GM12878 (cell line): Measurements from ENCODE around the gene SLCO2A1. TPM values are rescaled to one million over a fixed set of nuclear protein-coding genes. Genes with fewer than 3 reads are reported as not detected.

Experiments
- ATAC-seq: fragments of 200-7000 bp; cut with Tn5 transposase; 3 replicates; pipeline ENCODE4 v1.9.1; 2020; ENCODE audit warnings: mild to moderate bottlenecking, moderate library complexity
- BruUV-seq: library from RNA; stranded (reverse); fragments of 400-500 nt; replicated peaks from 2 replicates; lab custom pipeline; 2021; lab: Mats Ljungman, UMichigan
- CTCF ChIA-PET: fragments of 300-600 bp; sonication (Branson Sonifier 250); formaldehyde crosslinking; extraction: SDS; loops from one replicate; lab custom pipeline; 2021; ENCODE audit warnings: inconsistent platforms; lab: Yijun Ruan, JAX
- POLR2A ChIA-PET: fragments of 350-600 bp; formaldehyde crosslinking; extraction: SDS; loops from one replicate; lab custom pipeline; 2021; ENCODE audit warnings: inconsistent platforms; lab: Charles Lee
- RAD21 ChIA-PET: fragments of 300-600 bp; sonication (Branson Sonifier 250); formaldehyde crosslinking; loops from one replicate; lab custom pipeline; 2023; ENCODE audit warnings: antibody characterized with exemption; ENCODE audit not compliant: unreplicated experiment; lab: Charles Lee
- SMC1A ChIA-PET: fragments of 300-600 bp; sonication (Branson Sonifier 250); formaldehyde crosslinking; loops from one replicate; lab custom pipeline; 2023; ENCODE audit not compliant: unreplicated experiment, uncharacterized antibody; lab: Charles Lee
- DNase-seq: peaks from one replicate; pipeline ENCODE4 v3.0.0-alpha.2; 2011; ENCODE audit warnings: low read depth, low spot score
- FAIRE-seq: peaks from 3 replicates; lab custom pipeline; 2011; peaks lifted over from hg19 to GRCh38; lab: Jason Lieb, UNC
- H2AFZ ChIP-seq: 2 replicates; pipeline ENCODE4 v1.6.0; 2011; ENCODE audit warnings: low read depth, low read length, control low read depth; ENCODE audit not compliant: control insufficient read depth
- H3K27ac ChIP-seq: 2 replicates; pipeline ENCODE4 v1.5.1; 2011; ENCODE audit warnings: control low read depth; ENCODE audit not compliant: control insufficient read depth, insufficient read depth
- H3K27me3 ChIP-seq, 2 experiments: replicated peaks in 1 of 2; 2 replicates each; pipeline versions ENCODE4 v1.6.0 to v1.6.1; 2011; ENCODE audit warnings: low read length in 1 of 2; ENCODE audit not compliant: control insufficient read depth in 2 of 2, insufficient read depth in 2 of 2
- H3K36me3 ChIP-seq, 2 experiments: 2 replicates each; pipeline ENCODE4 v1.5.1; 2011; ENCODE audit warnings: low read length in 1 of 2; ENCODE audit not compliant: control insufficient read depth in 2 of 2, insufficient read depth in 2 of 2
- H3K4me1 ChIP-seq: 2 replicates; pipeline ENCODE4 v1.6.1; 2011; ENCODE audit warnings: mild to moderate bottlenecking, low read length, moderate library complexity, mixed read lengths; ENCODE audit not compliant: control insufficient read depth, insufficient read depth
- H3K4me2 ChIP-seq: 2 replicates; pipeline ENCODE4 v1.6.0; 2011; ENCODE audit warnings: control low read depth; ENCODE audit not compliant: control insufficient read depth, insufficient read depth
- H3K4me3 ChIP-seq: fragments of 200-600 bp; sonication (generic); 2 replicates; pipeline ENCODE4 v1.5.1; 2016
- H3K79me2 ChIP-seq: 2 replicates; pipeline ENCODE4 v1.6.0; 2011; ENCODE audit warnings: low read length; ENCODE audit not compliant: control insufficient read depth, insufficient read depth
- H3K9ac ChIP-seq: 2 replicates; pipeline ENCODE4 v1.8.0; 2011; ENCODE audit warnings: low read length, control low read depth, mixed read lengths; ENCODE audit not compliant: control insufficient read depth, insufficient read depth
- H3K9me3 ChIP-seq: replicated peaks from 3 replicates; pipeline ENCODE4 v1.5.1; 2011; ENCODE audit warnings: mild to moderate bottlenecking, low read length; ENCODE audit not compliant: control insufficient read depth, insufficient read depth
- H4K20me1 ChIP-seq: 2 replicates; pipeline ENCODE4 v1.6.0; 2011; ENCODE audit not compliant: control insufficient read depth, insufficient read depth
- MTA2 ChIP-seq: fragments of 450-650 bp; IDR thresholded peaks from 2 replicates; pipeline ENCODE4 v1.6.1; 2016; ENCODE audit warnings: low read depth, mild to moderate bottlenecking, moderate library complexity
- RAD21 ChIP-seq: IDR thresholded peaks from 2 replicates; pipeline ENCODE4 v1.6.1; 2011; ENCODE audit warnings: mild to moderate bottlenecking, low read depth, low read length, moderate library complexity; ENCODE audit not compliant: insufficient read depth
- TCF3 ChIP-seq: IDR thresholded peaks from 2 replicates; pipeline ENCODE4 v1.6.1; 2012; ENCODE audit warnings: low read depth, mild to moderate bottlenecking, low read length, borderline replicate concordance; ENCODE audit not compliant: insufficient read depth
- WGBS: methylation state at CpG from one replicate; pipeline ENCODE4 v1.1.6; 2016; ENCODE audit warnings: low lambda C conversion rate; ENCODE audit not compliant: insufficient replicate concordance, insufficient coverage; ENCODE audit errors: missing lambda C conversion rate; 5-methylcytosine and 5-hydroxymethylcytosine counted together
- in situ Hi-C: fragments of 300-500 bp; cut with MboI; formaldehyde crosslinking; loops from 9 replicates; pipeline ENCODE4 v1.14.3; 2018; ENCODE audit warnings: mixed read lengths
- intact Hi-C: fragments of 100-400 bp; cut with micrococcal nuclease; formaldehyde crosslinking; loops from one replicate; pipeline ENCODE4 v1.14.2; 2022; ENCODE audit not compliant: unreplicated experiment
- polyA plus RNA-seq, 11 experiments: library from polyadenylated mRNA; depleted of rRNA in 4 of 11; unstranded in 6 of 11; stranded (reverse) in 5 of 11; fragments of >200 nt; fragmentation: Nextera tagmentation in 4 of 11; fragmentation: Illumina TruSeq in 1 of 11; extraction: Ambion mirVana in 4 of 11; extraction: Trizol in 1 of 11; gene quantifications; 1 replicate in 1 of 11; 2 replicates in 10 of 11; pipeline versions ENCODE4 v1.2.1 to v1.2.3, GENCODE V29; 2011 to 2016; ENCODE audit warnings: inconsistent platforms in 2 of 11, missing spikeins in 2 of 11, low read depth in 1 of 11
- total RNA-seq, 4 experiments: library from RNA; depleted of rRNA in 3 of 4; stranded (reverse); fragments of >200 nt in 3 of 4; fragmentation: Illumina TruSeq in 1 of 4; extraction: Trizol in 1 of 4; gene quantifications; 2 replicates each; pipeline versions ENCODE4 v1.2.1 to v1.2.3, GENCODE V29; 2013 to 2021
- TF ChIP-seq, protein P1 (sequence below): fragments of 450-650 bp; IDR thresholded peaks from 2 replicates; pipeline ENCODE4 v1.6.1; 2017; ENCODE audit warnings: mild to moderate bottlenecking, moderate library complexity
- TF ChIP-seq, protein P2 (sequence below), 3 experiments: IDR thresholded peaks in 2 of 3; conservative IDR thresholded peaks in 1 of 3; 2 replicates each; pipeline ENCODE4 v1.5.1; 2011; ENCODE audit warnings: low read depth in 3 of 3, low read length in 3 of 3, mild to moderate bottlenecking in 3 of 3, control low read depth in 2 of 3, moderate library complexity in 2 of 3, inconsistent platforms in 1 of 3, mixed read lengths in 1 of 3; ENCODE audit not compliant: control insufficient read depth in 2 of 3, insufficient read depth in 1 of 3; ENCODE audit errors: extremely low read depth in 1 of 3
- TF ChIP-seq, protein P3 (sequence below): fragments of 450-650 bp; IDR thresholded peaks from 2 replicates; pipeline ENCODE4 v1.6.1; 2017; ENCODE audit warnings: borderline replicate concordance

The SLCO2A1 gene
- total and polyA plus RNA-seq, 10 of the 15 experiments (the other 5 are each of a cell fraction or from before 2014, with no cell fraction given), result 0.05 TPM; not detected in 9

DNA sequence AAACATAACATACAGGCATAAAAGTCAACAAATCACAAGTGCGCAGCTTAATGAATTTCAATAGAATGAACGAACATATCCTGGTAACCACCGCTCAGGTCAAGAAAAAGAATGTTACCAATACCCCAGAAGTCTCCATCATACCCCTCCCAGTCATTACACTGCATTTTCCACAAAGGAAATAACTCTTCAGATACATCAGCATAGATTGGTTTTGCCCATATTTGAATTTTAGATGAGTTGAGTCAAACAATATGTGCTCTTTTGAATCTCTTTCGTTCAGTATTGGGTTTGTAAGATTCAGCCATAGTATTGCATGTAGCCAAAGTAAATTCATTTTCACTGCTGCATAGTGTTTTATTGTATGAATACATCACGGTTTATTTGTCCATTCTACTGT, 127.9 kb downstream of the SLCO2A1 start:
- ChIA-PET POLR2A (no interaction called here), SMC1A (interaction anchor here (0.6 kb wide), 1 partner anchor 254 kb away, joined by 3 read pairs; no protein-coding TSS in a partner anchor), CTCF (no interaction called here), RAD21 (no interaction called here)
- no peak overlapping the region for H2AFZ ChIP-seq
- no peaks in the 10 kb centered on the region for H3K36me3 ChIP-seq
- DNase-seq (no peak), ATAC-seq (no peak), FAIRE-seq (no peak)
- H3K9ac ChIP-seq, result no peak overlapping the region
- 42% methylated on average over 5 of the region's 5 CpGs for whole genome bisulfite sequencing
- no peaks in the 10 kb centered on the region for H4K20me1 ChIP-seq
- H3K27me3 ChIP-seq, result peaks cover 0 to 6% of the 10 kb centered on the region in 2 experiments; a peak in 2 of 4 replicates
- no peak overlapping the region for H3K27ac ChIP-seq
- H3K9me3 ChIP-seq, result no peaks in the 10 kb centered on the region; the same call in 2 of the 3 replicates
- intact Hi-C loops (no loop called here), in situ Hi-C loops (no loop called here)
- no peak overlapping the region for H3K4me2 ChIP-seq
- BruUV-seq, result no TSS peak
- H3K4me1 ChIP-seq, result no peaks in the 10 kb centered on the region
- H3K79me2 ChIP-seq, result no peaks in the 10 kb centered on the region
- no peak for TF ChIP-seq TCF3
- TF ChIP-seq, protein P1, sequence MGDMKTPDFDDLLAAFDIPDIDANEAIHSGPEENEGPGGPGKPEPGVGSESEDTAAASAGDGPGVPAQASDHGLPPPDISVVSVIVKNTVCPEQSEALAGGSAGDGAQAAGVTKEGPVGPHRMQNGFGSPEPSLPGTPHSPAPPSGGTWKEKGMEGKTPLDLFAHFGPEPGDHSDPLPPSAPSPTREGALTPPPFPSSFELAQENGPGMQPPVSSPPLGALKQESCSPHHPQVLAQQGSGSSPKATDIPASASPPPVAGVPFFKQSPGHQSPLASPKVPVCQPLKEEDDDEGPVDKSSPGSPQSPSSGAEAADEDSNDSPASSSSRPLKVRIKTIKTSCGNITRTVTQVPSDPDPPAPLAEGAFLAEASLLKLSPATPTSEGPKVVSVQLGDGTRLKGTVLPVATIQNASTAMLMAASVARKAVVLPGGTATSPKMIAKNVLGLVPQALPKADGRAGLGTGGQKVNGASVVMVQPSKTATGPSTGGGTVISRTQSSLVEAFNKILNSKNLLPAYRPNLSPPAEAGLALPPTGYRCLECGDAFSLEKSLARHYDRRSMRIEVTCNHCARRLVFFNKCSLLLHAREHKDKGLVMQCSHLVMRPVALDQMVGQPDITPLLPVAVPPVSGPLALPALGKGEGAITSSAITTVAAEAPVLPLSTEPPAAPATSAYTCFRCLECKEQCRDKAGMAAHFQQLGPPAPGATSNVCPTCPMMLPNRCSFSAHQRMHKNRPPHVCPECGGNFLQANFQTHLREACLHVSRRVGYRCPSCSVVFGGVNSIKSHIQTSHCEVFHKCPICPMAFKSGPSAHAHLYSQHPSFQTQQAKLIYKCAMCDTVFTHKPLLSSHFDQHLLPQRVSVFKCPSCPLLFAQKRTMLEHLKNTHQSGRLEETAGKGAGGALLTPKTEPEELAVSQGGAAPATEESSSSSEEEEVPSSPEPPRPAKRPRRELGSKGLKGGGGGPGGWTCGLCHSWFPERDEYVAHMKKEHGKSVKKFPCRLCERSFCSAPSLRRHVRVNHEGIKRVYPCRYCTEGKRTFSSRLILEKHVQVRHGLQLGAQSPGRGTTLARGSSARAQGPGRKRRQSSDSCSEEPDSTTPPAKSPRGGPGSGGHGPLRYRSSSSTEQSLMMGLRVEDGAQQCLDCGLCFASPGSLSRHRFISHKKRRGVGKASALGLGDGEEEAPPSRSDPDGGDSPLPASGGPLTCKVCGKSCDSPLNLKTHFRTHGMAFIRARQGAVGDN, result no peak
- H3K4me3 ChIP-seq, result no peak overlapping the region

DNA sequence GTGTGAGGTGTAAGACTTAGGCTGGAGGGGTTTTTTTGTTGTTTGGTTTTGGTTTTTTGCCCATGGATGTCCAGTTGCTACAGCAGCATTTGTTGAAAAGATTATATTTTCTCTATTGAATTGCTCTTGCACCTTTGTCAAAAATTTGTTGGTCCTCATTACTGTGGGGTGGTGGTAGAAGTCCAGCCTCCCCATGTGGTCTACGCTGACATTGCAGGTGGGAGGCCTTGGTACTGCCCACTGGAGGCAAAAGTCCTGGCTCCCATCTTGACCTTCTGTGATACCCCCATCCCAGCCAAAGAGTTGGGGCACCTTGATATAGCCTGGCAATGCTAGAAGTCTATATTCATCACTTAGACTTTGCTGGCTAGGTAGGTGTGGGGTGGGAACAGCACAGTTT, 128.6 kb downstream of the SLCO2A1 start:
- Histone ChIP-seq H3K36me3 (no peaks in the 10 kb centered on the region), H3K4me3 (no peak overlapping the region), H3K27ac (no peak overlapping the region), H3K9ac (no peak overlapping the region), H3K79me2 (no peaks in the 10 kb centered on the region), H3K9me3 (no peaks in the 10 kb centered on the region; the same call in 2 of the 3 replicates), H4K20me1 (no peaks in the 10 kb centered on the region), H3K4me2 (no peak overlapping the region), H3K27me3 (peaks cover 3 to 6% of the 10 kb centered on the region in 2 experiments; a peak in 3 of 4 replicates), H2AFZ (no peak overlapping the region), H3K4me1 (no peaks in the 10 kb centered on the region)
- FAIRE-seq (no peak), DNase-seq (no peak), ATAC-seq (no peak)
- no TSS peak for BruUV-seq
- intact Hi-C loops (no loop called here), in situ Hi-C loops (no loop called here)
- ChIA-PET SMC1A (no interaction called here), POLR2A (no interaction called here), CTCF (no interaction called here), RAD21 (no interaction called here)
- TF ChIP-seq, protein P2, sequence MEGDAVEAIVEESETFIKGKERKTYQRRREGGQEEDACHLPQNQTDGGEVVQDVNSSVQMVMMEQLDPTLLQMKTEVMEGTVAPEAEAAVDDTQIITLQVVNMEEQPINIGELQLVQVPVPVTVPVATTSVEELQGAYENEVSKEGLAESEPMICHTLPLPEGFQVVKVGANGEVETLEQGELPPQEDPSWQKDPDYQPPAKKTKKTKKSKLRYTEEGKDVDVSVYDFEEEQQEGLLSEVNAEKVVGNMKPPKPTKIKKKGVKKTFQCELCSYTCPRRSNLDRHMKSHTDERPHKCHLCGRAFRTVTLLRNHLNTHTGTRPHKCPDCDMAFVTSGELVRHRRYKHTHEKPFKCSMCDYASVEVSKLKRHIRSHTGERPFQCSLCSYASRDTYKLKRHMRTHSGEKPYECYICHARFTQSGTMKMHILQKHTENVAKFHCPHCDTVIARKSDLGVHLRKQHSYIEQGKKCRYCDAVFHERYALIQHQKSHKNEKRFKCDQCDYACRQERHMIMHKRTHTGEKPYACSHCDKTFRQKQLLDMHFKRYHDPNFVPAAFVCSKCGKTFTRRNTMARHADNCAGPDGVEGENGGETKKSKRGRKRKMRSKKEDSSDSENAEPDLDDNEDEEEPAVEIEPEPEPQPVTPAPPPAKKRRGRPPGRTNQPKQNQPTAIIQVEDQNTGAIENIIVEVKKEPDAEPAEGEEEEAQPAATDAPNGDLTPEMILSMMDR (IDR thresholded peaks at IDR 0.05 in 2 of 3, conservative IDR thresholded peaks at IDR 0.05 in 1 of 3; ENCODE audit: control insufficient read depth in 2 of 3, extremely low read depth in 1 of 3, insufficient read depth in 1 of 3, low read depth in 3 of 3, low read length in 3 of 3), result peak; percentile 11 to 17 (median 17); a peak in 2 of 6 replicates
- TF ChIP-seq, protein P3, sequence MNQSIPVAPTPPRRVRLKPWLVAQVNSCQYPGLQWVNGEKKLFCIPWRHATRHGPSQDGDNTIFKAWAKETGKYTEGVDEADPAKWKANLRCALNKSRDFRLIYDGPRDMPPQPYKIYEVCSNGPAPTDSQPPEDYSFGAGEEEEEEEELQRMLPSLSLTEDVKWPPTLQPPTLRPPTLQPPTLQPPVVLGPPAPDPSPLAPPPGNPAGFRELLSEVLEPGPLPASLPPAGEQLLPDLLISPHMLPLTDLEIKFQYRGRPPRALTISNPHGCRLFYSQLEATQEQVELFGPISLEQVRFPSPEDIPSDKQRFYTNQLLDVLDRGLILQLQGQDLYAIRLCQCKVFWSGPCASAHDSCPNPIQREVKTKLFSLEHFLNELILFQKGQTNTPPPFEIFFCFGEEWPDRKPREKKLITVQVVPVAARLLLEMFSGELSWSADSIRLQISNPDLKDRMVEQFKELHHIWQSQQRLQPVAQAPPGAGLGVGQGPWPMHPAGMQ, result no peak
- TF ChIP-seq RAD21, result peak; percentile 32; the same call in 1 of the 2 replicates
- TF ChIP-seq MTA2, result no peak
- WGBS, result 54% methylated on average over 1 of the region's 1 CpG
